HG02943 (cell line): Measurements from ENCODE around the gene SAMD4A.

Source experiments
- ATAC-seq: cut with Tn5 transposase; IDR thresholded peaks from one replicate; pipeline ENCODE4 v1.9.1; 2021; ENCODE audit warnings: mild to moderate bottlenecking, low read depth, moderate library complexity; ENCODE audit not compliant: unreplicated experiment

SAMD4A gene

GRCh38 chr14:54566410-54567223 lies at the start of gene SAMD4A:
Gene SAMD4A, plus strand, starts transcription at chr14:54567128. Its CDS starts 789 bp downstream, at chr14:54567917.
- ATAC-seq = peak; percentile 32

DNA sequence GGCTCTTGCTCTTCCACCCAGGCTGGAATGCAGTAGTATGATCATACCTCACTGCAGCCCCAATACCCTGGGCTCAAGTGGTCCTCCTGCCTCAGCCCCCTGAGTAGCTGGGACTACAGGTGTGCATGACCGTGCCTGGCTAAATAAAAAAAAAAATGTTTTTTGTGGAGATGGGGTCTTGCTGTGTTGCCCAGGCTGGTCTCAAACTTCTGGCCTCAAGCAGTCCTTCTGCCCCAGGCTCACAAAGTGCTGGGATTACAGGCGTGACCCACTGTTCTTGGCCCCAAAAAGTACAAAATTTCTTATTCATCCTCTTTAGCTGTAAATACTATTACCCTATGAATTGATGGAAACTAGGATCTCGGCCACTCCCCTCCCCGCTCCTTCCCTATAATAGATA lies 42.5 kb upstream of the SAMD4A start:
- no peak for ATAC-seq

DNA sequence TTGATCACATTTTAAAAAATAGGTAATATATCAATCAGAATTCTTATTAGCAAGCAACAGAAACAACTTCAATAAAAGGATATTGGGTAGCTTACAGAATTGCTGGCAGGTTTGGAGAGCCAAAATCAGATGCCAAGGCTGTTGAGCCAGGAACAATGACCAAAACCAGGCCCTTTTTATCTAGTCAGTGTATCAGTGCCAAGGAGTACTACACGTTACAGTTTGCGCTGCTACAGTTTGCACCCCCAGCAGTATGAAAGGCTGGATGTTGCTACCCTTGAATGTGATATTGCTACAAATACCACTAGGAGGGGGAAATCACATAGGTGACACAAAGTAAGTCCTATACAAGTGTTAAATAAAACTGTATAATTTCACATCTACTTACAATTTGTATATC lies 38.0 kb upstream of the SAMD4A start:
- no peak for ATAC-seq

- no peak for ATAC-seq
These were observed 37.1 kb upstream of the SAMD4A start for GRCh38 chr14:54529811-54530210.

GRCh38 chr14:54532111-54533012 lies 34.6 kb upstream of the SAMD4A start:
- peak; percentile 89 for ATAC-seq

DNA sequence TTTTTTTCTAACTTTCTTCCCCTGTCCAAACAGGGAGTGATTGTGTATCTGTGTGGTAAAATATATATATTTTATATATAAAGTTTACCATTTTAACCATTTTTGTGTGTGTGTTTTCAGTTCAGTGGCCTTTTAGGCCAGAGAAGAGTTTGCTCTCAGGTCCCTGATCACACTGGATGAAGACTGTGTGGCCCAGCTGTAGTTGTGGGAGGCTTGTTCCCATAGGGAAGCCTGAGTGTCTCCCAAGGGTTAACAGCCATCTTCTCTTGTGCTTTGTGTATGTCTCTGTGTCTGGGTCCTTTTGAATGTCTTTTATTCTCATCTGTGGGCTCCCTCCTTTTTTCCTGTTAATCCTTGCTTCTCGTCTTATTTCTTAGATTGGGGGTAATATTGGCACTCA lies 33.8 kb upstream of the SAMD4A start:
- no peak for ATAC-seq

DNA sequence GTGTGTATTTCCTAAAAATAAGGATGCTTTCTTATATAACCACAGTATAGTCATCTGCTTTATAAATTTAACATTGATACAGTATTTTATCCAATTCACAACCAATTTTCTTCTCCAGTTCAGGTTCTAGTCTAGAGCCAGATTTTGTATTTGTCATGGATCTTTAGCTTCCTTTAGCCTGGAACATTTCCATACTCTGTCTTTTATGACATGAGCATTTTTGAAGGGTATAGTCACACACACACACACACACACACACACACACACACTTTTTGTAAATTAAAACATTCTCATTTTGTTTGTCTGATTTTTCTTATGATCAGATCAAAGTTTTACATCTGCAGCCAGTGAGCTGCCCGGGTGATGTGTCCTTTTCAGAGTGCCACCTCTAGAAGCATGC lies 31.8 kb upstream of the SAMD4A start:
- no peak for ATAC-seq

GRCh38 chr14:54535646-54536045 lies 31.3 kb upstream of the SAMD4A start:
- ATAC-seq = no peak

GRCh38 chr14:54537651-54538050 lies 29.3 kb upstream of the SAMD4A start:
- ATAC-seq = no peak

GRCh38 chr14:54538055-54538454 lies 28.9 kb upstream of the SAMD4A start:
- ATAC-seq = no peak

DNA sequence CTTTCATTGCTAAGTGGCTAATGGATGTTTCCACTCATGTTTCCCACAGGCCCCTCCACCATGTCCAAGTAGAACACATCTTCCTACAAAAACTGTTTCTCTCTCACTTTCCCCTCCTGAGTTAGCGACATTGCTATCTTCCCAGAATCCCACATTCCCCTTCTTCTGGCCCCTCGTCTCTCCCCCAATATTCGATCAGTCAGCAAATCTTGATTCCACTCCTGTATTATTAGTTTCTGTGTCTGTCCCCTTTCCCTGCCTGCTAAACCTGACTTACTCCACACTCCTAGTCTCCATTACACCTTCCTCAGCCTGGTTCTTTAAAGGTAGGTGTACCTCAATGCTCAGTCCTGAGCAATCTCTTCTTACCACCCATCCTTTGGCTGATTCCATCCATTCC lies 19.3 kb upstream of the SAMD4A start:
- ATAC-seq = no peak

DNA sequence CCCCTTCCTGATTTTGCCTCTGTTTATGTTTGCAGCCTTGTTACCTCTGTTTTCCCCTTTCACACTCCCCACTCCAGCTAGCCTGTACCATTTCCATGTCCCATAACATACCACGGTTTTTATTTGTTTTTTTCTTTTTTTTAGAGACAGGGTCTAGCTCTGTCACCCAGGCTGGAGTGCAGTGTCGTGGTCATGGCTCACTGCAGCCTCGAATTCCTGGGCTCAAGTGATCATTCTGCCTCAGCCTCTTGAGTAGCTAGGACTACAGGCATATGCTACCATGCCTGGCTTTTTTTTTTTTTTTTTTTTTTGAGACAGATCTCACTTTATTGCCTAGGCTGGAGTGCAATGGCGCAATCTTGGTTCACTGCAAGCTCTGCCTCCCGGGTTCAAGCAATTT lies 18.4 kb upstream of the SAMD4A start:
- no peak for ATAC-seq

GRCh38 chr14:54549862-54550261 lies 17.1 kb upstream of the SAMD4A start:
- no peak for ATAC-seq

- no peak for ATAC-seq
These were observed 16.4 kb upstream of the SAMD4A start for GRCh38 chr14:54550514-54550913.

DNA sequence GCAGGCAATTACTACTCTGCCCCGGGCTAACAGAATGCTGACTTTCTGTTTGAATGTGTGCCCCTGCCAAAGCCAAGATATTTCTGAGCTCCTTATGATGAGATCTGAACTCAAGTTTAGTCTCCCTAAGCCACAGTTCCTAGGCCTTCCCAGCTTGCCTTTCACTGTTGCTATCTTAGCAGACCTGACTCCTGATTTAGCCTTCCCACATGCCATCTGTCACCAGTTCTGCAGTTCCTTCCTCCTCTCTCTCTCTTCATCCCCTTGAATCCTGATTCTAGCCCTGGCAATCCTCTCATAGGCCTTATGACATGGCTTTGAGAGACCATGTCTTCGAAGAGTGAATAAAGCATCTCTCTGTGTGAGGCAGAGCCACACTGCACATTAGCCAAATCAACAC lies 12.5 kb upstream of the SAMD4A start:
- ATAC-seq = no peak

DNA sequence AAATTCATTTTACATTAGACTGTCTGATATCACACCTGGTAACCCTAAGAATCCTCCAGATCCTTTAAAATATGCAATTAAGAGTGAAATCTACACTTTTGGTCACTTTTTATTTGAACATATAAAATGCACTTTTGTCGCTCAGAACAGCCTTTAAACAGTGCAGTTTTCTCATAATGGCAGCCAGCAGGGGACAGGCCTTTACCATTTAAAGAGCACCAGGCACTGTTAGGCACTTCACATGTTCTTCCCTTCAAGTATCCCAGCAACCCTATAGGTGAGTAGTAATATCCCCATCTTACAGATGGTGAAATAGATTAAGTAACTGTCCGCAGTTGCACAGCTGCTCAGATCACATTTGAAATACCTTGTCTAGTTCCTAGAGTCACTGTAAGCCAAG lies 11.3 kb upstream of the SAMD4A start:
- ATAC-seq = no peak

- no peak for ATAC-seq
These were observed 10.4 kb upstream of the SAMD4A start for GRCh38 chr14:54556535-54556934.

DNA sequence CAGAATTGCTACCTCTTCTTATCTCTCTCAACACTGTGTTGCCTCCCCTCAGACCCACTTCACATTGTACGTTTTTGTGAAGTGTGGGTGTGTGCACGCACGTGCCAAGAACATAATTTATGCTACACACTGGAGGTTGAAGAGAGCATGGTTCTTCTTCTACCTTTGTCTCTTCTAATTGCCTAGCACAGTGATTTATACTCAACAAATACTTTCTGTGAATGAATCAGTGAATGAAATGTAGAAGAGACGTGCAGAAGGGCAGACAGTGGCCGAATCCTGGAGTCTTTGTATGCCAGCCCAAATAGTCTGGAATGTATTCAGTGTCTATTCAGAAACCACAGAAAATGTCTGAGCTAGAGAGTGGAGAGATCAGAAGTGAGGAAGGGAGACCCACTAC lies 4.6 kb upstream of the SAMD4A start:
- ATAC-seq = no peak

GRCh38 chr14:54564071-54564867 lies 2.7 kb upstream of the SAMD4A start:
- ATAC-seq = no peak

DNA sequence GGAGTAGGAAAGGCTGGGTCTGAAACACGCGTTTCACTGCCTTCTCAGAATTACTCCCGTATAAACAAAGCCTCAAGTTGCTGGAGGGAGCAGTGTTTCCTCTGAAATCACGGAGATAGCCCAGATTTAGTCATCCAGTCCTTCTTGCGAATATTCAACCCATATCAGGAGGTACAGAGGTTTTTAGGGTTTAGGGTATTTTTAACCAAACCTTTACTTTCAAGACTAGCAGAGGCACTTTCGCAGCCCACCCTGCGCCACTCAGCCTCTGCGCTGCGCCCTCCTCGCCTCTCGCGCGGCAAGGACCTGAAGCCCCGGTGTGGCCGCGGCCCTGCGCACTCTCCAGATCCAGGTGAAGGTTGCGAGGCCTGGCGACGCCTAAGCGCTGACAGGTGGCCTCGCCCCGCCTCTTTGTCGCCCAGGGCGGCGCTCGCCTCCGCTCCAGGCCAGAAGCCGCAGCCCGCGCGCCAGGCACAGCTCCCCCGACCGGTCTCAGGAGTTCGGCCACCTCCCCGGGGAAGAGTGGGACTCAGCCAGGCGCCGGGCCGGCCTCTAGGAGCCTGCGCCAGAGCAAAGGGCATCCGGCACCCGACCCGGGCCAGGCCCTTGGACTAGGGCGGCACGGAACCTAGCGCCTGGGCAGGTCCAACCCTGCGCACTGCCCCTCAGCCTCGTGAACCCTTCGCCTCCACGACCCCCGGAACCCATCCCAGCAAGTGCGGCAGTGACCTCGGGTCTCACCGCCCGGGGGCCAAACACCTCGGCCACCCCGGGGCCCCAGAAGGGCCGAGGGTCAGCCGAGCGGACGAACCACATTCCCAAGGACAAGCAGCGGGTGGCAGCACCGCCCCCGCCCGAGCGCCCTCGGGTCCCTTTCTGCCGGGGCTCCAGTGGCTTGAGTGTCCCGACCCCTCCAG lies 1.8 kb upstream of the SAMD4A start:
- peak; percentile 26 for ATAC-seq
